OCI-LY3 (cell line): ENCODE results near the gene DCLK1.

Source experiments
- H2AFZ ChIP-seq: fragments of 200-600, 300-600 bp; shearing (Covaris generic); 2 replicates; pipeline ENCODE4 v1.6.0; 2014; ENCODE audit warnings: antibody characterized with exemption, low read depth, low read length
- H3K27ac ChIP-seq: fragments of 200-600, 300-600 bp; sonication (generic); 2 replicates; pipeline ENCODE4 v1.5.1; 2014; ENCODE audit warnings: mild to moderate bottlenecking, low read length, moderate library complexity, mixed read lengths
- H3K27me3 ChIP-seq: fragments of 200-600, 300-600 bp; sonication (generic); 2 replicates; pipeline ENCODE4 v1.6.1; 2014; ENCODE audit warnings: low read depth, low read length, mixed read lengths
- H3K36me3 ChIP-seq: fragments of 200-600, 300-600 bp; sonication (generic); replicated peaks from 2 replicates; pipeline ENCODE3; 2014; ENCODE audit warnings: low read depth, low read length, mixed read lengths
- H3K4me1 ChIP-seq: fragments of 300-600, 200-600 bp; sonication (generic); 2 replicates; pipeline ENCODE4 v1.6.1; 2014; ENCODE audit warnings: low read length, mixed read lengths
- H3K4me2 ChIP-seq: fragments of 200-600, 300-600 bp; sonication (generic); 2 replicates; pipeline ENCODE4 v1.6.1; 2014; ENCODE audit warnings: low read length, mixed read lengths
- H3K4me3 ChIP-seq: fragments of 300-600, 200-600 bp; sonication (generic); 2 replicates; pipeline ENCODE4 v1.5.1; 2014; ENCODE audit warnings: antibody characterized with exemption, mild to moderate bottlenecking, low read length, moderate library complexity
- H3K79me2 ChIP-seq: fragments of 300-600, 200-600 bp; shearing (Covaris generic); 2 replicates; pipeline ENCODE4 v1.6.1; 2014; ENCODE audit warnings: mild to moderate bottlenecking, low read length, mixed read lengths
- H3K9ac ChIP-seq: fragments of 300-600, 200-600 bp; shearing (Covaris generic); 2 replicates; pipeline ENCODE4 v1.6.0; 2014; ENCODE audit warnings: mild to moderate bottlenecking, low read length, moderate library complexity
- H3K9me3 ChIP-seq: fragments of 200-600, 300-600 bp; shearing (Covaris generic); 2 replicates; pipeline ENCODE4 v1.6.1; 2014; ENCODE audit warnings: low read length, mixed read lengths; ENCODE audit not compliant: insufficient read depth
- H4K20me1 ChIP-seq: fragments of 200-600, 300-600 bp; sonication (generic); 2 replicates; pipeline ENCODE4 v1.6.1; 2016; ENCODE audit warnings: low read length, mixed read lengths; ENCODE audit not compliant: insufficient read depth
- CTCF ChIP-seq: fragments of 200-600, 300-600 bp; sonication (generic); IDR thresholded peaks from 2 replicates; pipeline ENCODE4 v1.5.1; 2014; ENCODE audit warnings: antibody characterized with exemption, low read length, low read depth
- EZH2phosphoT487 ChIP-seq: fragments of 200-600 bp; shearing (Covaris generic); IDR thresholded peaks from 2 replicates; pipeline ENCODE4 v1.6.1; 2018; ENCODE audit warnings: antibody characterized with exemption, mixed run types, low read depth

Gene DCLK1

GRCh38 chr13:36084131-36084530, 47.1 kb downstream of the DCLK1 start:
- H3K9me3 ChIP-seq = no peaks in the 10 kb centered on the region
- H2AFZ ChIP-seq = no peak overlapping the region
- H3K9ac ChIP-seq = no peak overlapping the region
- no peaks in the 10 kb centered on the region for H4K20me1 ChIP-seq
- no peaks in the 10 kb centered on the region for H3K79me2 ChIP-seq
- no peak for TF ChIP-seq CTCF
- no peak for TF ChIP-seq EZH2phosphoT487
- H3K4me2 ChIP-seq = no peak overlapping the region
- H3K27ac ChIP-seq = no peak overlapping the region
- H3K4me3 ChIP-seq = no peak overlapping the region
- H3K27me3 ChIP-seq = no peaks in the 10 kb centered on the region
- H3K4me1 ChIP-seq = no peaks in the 10 kb centered on the region
- no peaks in the 10 kb centered on the region for H3K36me3 ChIP-seq

GRCh38 chr13:36082806-36083205, 48.4 kb downstream of the DCLK1 start:
- Histone ChIP-seq H4K20me1 (no peaks in the 10 kb centered on the region), H3K4me3 (no peak overlapping the region), H3K79me2 (no peaks in the 10 kb centered on the region), H3K9me3 (no peaks in the 10 kb centered on the region), H3K4me2 (no peak overlapping the region), H3K9ac (no peak overlapping the region), H3K27ac (no peak overlapping the region), H3K27me3 (no peaks in the 10 kb centered on the region), H3K4me1 (no peaks in the 10 kb centered on the region), H2AFZ (no peak overlapping the region), H3K36me3 (no peaks in the 10 kb centered on the region)
- TF ChIP-seq EZH2phosphoT487 (no peak), CTCF (no peak)

GRCh38 chr13:36082396-36082795, 48.8 kb downstream of the DCLK1 start:
- Histone ChIP-seq H4K20me1 (no peaks in the 10 kb centered on the region), H3K4me1 (no peaks in the 10 kb centered on the region), H2AFZ (no peak overlapping the region), H3K4me2 (no peak overlapping the region), H3K9me3 (no peaks in the 10 kb centered on the region), H3K27ac (no peak overlapping the region), H3K79me2 (no peaks in the 10 kb centered on the region), H3K27me3 (no peaks in the 10 kb centered on the region), H3K36me3 (no peaks in the 10 kb centered on the region), H3K4me3 (no peak overlapping the region), H3K9ac (no peak overlapping the region)
- no peak for TF ChIP-seq EZH2phosphoT487
- TF ChIP-seq CTCF = no peak

GRCh38 chr13:36076211-36076610, 55.0 kb downstream of the DCLK1 start:
- Histone ChIP-seq H4K20me1 (no peaks in the 10 kb centered on the region), H2AFZ (no peak overlapping the region), H3K36me3 (no peaks in the 10 kb centered on the region), H3K4me2 (no peak overlapping the region), H3K27me3 (no peaks in the 10 kb centered on the region), H3K9me3 (no peaks in the 10 kb centered on the region), H3K4me1 (no peaks in the 10 kb centered on the region), H3K79me2 (no peaks in the 10 kb centered on the region), H3K9ac (no peak overlapping the region), H3K27ac (no peak overlapping the region), H3K4me3 (no peak overlapping the region)
- no peak for TF ChIP-seq EZH2phosphoT487
- TF ChIP-seq CTCF = no peak
